ENCODE results near the gene PER1. TPM values are rescaled to one million over a fixed set of nuclear protein-coding genes. Genes with fewer than 3 reads are reported as not detected.

Gene PER1
- total RNA-seq, 1 experiment from 2014 or later = 87.6 TPM

- TF ChIP-seq CTCF (IDR thresholded peaks at IDR 0.05 in 2 of 3, conservative IDR thresholded peaks at IDR 0.05 in 1 of 3; ENCODE audit: borderline replicate concordance in 1 of 3, insufficient read depth in 1 of 3, low read depth in 2 of 3, low read length in 2 of 3) = no peak
- no peak for TF ChIP-seq SRF (IDR thresholded peaks at IDR 0.05; ENCODE audit: low read depth)
- peak; percentile 95 for TF ChIP-seq MAX (IDR thresholded peaks at IDR 0.05)
Measured at GRCh38 chr17:8152112-8152775, at the start of gene PER1 (continued).

- no peaks in the 10 kb centered on the region for H3K27me3 ChIP-seq (ENCODE audit: insufficient read depth, low read length)
- H3K4me1 ChIP-seq (ENCODE audit: control insufficient read depth in 1 of 2, insufficient read depth in 2 of 2, low read length in 2 of 2) = peaks cover 34 to 60% of the 10 kb centered on the region in 2 experiments
- peak overlapping the region; percentile 75 for H3K4me2 ChIP-seq (ENCODE audit: low read length)
- ChIA-PET CTCF (interaction anchor here (1.0 to 1.2 kb wide), 2 partner anchors 70 to 113 kb away, joined by 3 read pairs; no protein-coding TSS in a partner anchor), RAD21 (ENCODE audit: low non-redundant PET in 1 of 2, low total read pairs in 2 of 2, uncharacterized antibody in 2 of 2, unreplicated experiment in 2 of 2) (no interaction called here), POLR2A (interaction anchor here (0.8 to 6.9 kb wide), 9 partner anchors 9 to 103 kb away, joined by 3 to 63 read pairs (median 4); partner anchors contain the start of genes AURKB, CTC1 and SLC25A35)
- H3K9me2 ChIP-seq (ENCODE audit: insufficient read depth) = no peaks in the 10 kb centered on the region
- peak overlapping the region; percentile 52 for H3K9ac ChIP-seq (ENCODE audit: low read length)
- intact Hi-C loops (cut with micrococcal nuclease) = no loop called here
- H3K79me2 ChIP-seq (ENCODE audit: insufficient read depth, low read length) = peaks cover 14% of the 10 kb centered on the region; the same call in 1 of the 2 replicates
- H2AFZ ChIP-seq (ENCODE audit: low read depth, low read length, poor library complexity, severe bottlenecking) = peak overlapping the region; percentile 42
- H4K20me1 ChIP-seq (ENCODE audit: insufficient read depth) = no peaks in the 10 kb centered on the region
- peak overlapping the region; percentile 51 for H3K27ac ChIP-seq (ENCODE audit: low read depth, low read length)
- TSS peak; percentile 60 for BruUV-seq (replicated peaks)
- H3K4me3 ChIP-seq (replicated peaks in 1 of 2; ENCODE audit: low read depth in 1 of 2, low read length in 2 of 2) = peak overlapping the region; percentile 34 to 48
- DNase-seq (ENCODE audit: low read depth, low spot score) (no peak), ATAC-seq (peak; percentile 32)
- no peaks in the 10 kb centered on the region for H3K36me3 ChIP-seq (ENCODE audit: control insufficient read depth in 1 of 2, insufficient read depth in 2 of 2, low read length in 2 of 2)
- no peaks in the 10 kb centered on the region for H3K9me3 ChIP-seq (ENCODE audit: control insufficient read depth in 1 of 2, insufficient read depth in 1 of 2, low read depth in 1 of 2, low read length in 2 of 2)
- TF ChIP-seq YY1 (IDR thresholded peaks at IDR 0.05; ENCODE audit: extremely low read depth, insufficient replicate concordance, low read depth, low read length) = no peak
- TF ChIP-seq ELF1 (IDR thresholded peaks at IDR 0.05; ENCODE audit: borderline replicate concordance, low read depth) = no peak
- no peak for TF ChIP-seq ATF3 (IDR thresholded peaks at IDR 0.05)
- no peak for TF ChIP-seq TCF7L2 (IDR thresholded peaks at IDR 0.05; ENCODE audit: borderline replicate concordance, extremely low read depth, insufficient read depth, insufficient read length)
- TF ChIP-seq SIN3A (IDR thresholded peaks at IDR 0.05; ENCODE audit: low read depth) = 0 out of 2 replicates have a peak, but pooled peaks have one; percentile 48
- TF ChIP-seq ZFX (IDR thresholded peaks at IDR 0.05) = no peak
- TF ChIP-seq MAX (IDR thresholded peaks at IDR 0.05) = peak; percentile 61
- peak; percentile 93 for TF ChIP-seq POLR2AphosphoS5 (IDR thresholded peaks at IDR 0.05; ENCODE audit: low read depth, low read length)
- TF ChIP-seq CEBPB (IDR thresholded peaks at IDR 0.05; ENCODE audit: low read depth) = no peak
- peak; percentile 76 for TF ChIP-seq EGR1 (IDR thresholded peaks at IDR 0.05; ENCODE audit: low read depth)
- no peak for TF ChIP-seq EZH2phosphoT487 (IDR thresholded peaks at IDR 0.05; ENCODE audit: borderline replicate concordance)
- TF ChIP-seq CTCF (IDR thresholded peaks at IDR 0.05 in 2 of 3, conservative IDR thresholded peaks at IDR 0.05 in 1 of 3; ENCODE audit: borderline replicate concordance in 1 of 3, insufficient read depth in 1 of 3, low read depth in 2 of 3, low read length in 2 of 3) = no peak
- TF ChIP-seq FOSL1 (IDR thresholded peaks at IDR 0.05; ENCODE audit: low read depth) = no peak
- TF ChIP-seq POLR2A (IDR thresholded peaks at IDR 0.05; ENCODE audit: borderline replicate concordance, extremely low read depth, insufficient read depth, insufficient read length) = peak; percentile 90
Measured at GRCh38 chr17:8192070-8192815, 40.0 kb upstream of the PER1 start.
